Activated CD8-positive, alpha-beta memory T cell treated with anti-CD3 and anti-CD28 coated beads for 36 hours (primary cell): ENCODE data around the gene MAP7D3. TPM values are rescaled to one million over a fixed set of nuclear protein-coding genes. Genes with fewer than 3 reads are reported as not detected.
"Not testable (repeated sequence)": the region's sequence is repeated elsewhere in the genome, so short reads cannot be mapped to it uniquely, and the experiment has no call there.

Experiments
- CTCF ChIA-PET: fragments of 350-600 bp; sonication (Branson Sonifier 250); formaldehyde crosslinking; loops from one replicate; lab custom pipeline; 2021; ENCODE audit warnings: antibody characterized with exemption; lab: Charles Lee
- POLR2A ChIA-PET: fragments of 350-600 bp; sonication (Branson Sonifier 250); formaldehyde crosslinking; loops from one replicate; lab custom pipeline; 2021; ENCODE audit warnings: antibody characterized with exemption; lab: Charles Lee
- total RNA-seq, 2 experiments: library from RNA; stranded (reverse); gene quantifications; one replicate each; pipeline ENCODE4 v1.2.3, GENCODE V29; 2021

Gene MAP7D3
- total RNA-seq, 2 experiments from 2014 or later: 19.5 to 21.6 TPM

DNA sequence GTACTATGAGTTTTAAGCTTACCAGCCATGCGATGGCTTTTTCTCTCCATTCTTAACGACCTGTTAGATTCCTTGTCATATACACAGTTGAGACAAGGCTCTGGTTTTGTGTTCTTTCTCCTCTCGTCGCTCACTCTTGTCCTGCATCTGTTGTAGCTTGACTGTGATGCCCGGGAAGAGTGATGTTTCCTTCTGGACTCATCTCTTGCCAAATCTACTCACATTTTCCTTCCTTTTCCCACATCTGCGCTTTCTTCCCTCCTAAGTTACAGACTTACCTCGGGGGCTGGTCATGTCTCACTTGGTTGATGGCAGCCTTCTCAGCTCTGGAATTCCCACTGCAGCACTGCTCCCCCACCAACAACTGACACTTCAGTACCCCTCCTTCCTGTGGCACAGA lies 4.8 kb upstream of the MAP7D3 start:
- ChIA-PET CTCF (no interaction called here), POLR2A (no interaction called here)

DNA sequence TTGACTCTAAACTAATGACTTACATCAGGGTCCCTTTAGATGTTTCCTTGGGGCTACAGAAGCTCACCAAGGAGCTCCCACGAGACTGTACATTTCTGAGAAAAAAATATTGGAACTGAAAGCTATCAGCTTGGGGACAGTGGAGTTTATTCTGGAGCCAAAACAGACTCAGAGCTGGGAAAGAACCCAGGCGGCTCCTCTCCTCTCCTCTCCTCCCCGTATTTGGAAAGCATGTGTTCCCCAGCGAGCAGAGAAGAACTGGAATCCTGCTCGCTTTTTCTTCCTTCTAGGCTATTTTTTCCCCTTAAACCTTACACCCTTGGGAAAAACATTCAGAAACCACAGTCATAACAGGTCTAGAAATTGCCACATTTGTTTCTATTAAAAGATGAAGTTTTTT lies 4.3 kb upstream of the MAP7D3 start:
- CTCF ChIA-PET: no interaction called here
- POLR2A ChIA-PET: no interaction called here

DNA sequence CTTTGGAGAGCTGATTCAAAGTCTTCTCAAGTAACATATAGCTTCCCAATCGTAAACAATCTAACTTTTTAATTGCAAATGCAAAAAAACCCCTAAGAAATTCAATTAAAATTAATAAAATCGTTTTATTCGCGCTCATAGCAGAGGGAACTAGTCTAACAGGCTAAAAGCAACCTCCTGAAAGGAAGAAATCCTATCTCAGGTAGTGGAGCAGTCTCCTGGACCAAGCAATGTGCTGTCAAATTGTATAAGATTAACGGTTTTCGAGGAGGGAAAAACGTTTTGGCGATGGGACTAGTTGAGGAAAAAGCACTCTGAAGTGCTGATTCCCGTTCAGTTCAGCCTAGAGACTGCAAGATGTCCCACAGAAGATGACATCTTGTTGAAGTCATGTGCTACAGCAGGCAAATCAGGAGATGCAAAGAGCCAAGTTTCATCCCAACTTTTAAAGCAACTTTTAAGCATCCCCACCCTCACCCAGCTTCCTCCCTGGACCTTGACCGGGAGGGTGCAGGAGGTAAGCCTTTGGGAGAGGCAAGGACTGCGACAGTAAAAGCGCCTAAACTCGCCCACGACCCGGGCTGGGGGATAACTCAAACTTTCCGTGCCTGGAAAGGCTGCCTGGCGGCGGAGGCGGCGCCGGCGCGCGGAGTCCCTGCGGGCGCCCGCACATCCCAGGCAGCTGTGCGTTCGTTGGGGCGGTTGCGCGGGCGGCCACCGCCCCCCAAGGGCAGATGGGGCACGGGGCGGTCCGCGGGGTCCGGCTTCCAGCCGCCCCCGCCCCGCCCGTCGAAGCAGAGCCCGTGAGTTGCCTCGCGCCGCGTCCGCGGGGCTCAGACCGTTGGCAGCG lies 784 bp downstream of the MAP7D3 start:
- ChIA-PET CTCF (no interaction called here), POLR2A (interaction anchor here (0.5 kb wide), 1 partner anchor 20 kb away, joined by 5 read pairs; no protein-coding TSS in a partner anchor)

DNA sequence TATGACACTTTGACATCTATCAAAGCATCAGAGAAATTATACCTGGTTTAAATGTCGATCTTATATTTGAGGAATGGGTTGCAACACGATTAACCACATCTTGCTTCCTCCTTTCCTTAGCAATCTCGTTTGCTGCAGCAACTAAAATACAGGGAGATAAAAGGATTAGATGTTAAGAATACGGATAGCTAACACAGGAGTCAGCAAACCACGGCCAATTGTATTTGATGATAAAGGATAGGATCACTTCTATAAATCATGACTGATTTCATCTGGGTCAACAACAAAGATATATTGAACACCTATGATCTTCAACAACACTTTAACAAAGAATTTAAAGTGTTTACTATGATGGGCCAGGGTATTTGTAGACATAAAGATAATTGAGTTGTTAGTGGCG lies 5.0 kb downstream of the MAP7D3 start:
- POLR2A ChIA-PET: no interaction called here
- CTCF ChIA-PET: no interaction called here

DNA sequence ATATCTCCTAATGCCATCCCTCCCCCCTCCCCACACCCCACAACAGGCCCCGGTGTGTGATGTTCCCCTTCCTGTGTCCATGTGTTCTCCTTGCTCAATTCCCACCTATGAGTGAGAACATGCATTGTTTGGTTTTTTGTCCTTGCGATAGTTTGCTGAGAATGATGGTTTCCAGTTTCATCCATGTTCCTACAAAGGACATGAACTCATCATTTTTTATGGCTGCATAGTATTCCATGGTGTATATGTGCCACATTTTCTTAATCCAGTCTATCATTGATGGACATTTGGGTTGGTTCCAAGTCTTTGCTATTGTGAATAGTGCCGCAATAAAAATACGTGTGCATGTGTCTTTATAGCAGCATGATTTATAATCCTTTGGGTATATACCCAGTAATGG lies 13.4 kb downstream of the MAP7D3 start:
- POLR2A ChIA-PET, CTCF ChIA-PET: not testable (repeated sequence)

DNA sequence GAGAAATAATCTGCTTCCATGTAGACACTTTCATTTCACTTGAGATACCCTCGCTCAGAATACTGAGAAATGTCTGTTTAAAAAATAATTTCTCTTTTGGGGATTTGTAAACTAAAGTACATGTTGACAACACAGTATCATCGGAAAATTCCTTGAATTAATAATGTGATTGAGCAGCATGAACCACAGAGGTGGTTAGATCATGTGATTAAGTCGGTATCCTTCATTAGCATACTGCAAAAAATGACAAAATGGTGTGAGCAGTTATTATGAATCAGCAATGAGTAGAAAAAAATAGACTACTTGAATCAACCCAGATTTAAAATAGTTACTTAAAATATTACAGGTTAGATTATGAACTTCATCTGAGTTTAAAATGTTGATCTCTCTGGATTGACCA lies 14.1 kb downstream of the MAP7D3 start:
- ChIA-PET POLR2A (no interaction called here), CTCF (no interaction called here)

DNA sequence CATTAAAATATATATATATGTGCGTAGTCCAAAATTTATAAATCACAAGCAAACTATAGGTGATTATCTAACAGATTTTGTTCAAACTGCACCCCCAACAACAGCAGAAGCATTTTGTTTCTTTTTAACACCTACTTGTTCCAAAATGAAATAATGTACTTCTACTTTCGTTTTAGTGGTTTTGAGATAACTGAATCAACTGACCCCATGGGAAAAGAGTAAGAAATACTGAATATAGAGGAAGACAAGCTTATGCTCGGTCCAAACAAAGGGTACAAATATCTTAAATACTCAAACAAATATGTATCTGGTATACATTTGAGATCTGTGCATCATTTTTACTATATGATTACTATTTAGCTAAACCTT lies 22.4 kb downstream of the MAP7D3 start:
- ChIA-PET CTCF (no interaction called here), POLR2A (no interaction called here)

DNA sequence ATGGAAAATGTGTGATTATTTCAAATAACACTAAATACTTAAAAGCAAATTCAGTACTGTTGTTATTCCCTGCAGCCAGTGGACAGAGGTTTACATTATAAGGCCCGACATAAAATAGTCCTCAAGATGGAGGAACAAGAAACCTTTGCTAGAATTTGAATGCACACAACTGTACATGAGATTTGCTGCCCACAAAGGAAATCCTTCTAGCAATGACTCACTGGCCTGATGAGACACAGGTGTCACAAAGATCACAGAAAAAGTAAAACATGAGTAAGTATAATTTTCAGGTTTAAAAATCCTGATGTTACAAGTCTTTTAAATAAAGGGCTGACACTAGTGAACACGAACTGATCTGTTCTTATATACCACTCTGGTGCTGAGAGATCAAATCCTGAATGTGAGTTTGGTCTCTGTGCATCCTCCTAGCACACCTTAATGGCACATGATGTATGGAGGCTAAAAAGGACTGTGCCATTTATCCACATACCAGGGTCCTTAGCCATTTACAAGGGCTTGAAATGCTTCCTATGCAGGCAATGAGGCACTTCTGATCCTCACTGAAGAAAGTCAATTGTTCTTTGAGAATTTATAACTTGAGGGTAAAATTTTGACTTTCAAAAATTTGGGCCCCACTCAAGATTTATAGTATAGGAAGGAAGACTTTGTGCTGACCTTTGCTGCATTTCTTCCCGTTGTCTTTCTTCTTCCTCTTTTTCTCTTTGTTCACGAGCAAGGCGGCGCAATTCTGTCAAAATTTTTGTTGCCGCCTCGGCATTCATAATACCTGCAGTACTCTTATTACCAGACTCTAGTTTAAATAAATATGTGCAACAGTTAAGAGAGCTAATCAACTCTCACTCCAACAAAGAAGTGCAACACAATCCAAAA lies 23.0 kb downstream of the MAP7D3 start:
- ChIA-PET CTCF (no interaction called here), POLR2A (no interaction called here)

DNA sequence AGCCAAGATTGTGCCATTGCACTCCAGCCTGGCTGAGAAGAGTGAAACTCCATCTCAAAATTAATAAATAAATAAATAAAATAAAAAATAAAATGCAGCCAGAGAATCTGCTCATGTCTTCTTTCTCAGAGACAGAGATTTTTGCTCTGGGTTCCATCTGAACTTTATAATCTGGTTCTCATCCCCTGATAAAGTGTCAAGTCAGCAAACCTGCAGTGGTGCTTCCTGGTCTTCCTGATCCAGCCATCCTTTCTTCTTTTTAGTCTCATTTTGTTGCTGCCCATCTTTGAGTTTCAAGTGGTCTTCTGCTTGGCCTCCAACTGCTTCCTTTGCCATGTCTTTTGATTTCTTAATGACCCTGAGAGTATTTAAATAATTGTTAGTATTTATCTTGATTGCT lies 24.1 kb downstream of the MAP7D3 start:
- POLR2A ChIA-PET: no interaction called here
- CTCF ChIA-PET: no interaction called here

DNA sequence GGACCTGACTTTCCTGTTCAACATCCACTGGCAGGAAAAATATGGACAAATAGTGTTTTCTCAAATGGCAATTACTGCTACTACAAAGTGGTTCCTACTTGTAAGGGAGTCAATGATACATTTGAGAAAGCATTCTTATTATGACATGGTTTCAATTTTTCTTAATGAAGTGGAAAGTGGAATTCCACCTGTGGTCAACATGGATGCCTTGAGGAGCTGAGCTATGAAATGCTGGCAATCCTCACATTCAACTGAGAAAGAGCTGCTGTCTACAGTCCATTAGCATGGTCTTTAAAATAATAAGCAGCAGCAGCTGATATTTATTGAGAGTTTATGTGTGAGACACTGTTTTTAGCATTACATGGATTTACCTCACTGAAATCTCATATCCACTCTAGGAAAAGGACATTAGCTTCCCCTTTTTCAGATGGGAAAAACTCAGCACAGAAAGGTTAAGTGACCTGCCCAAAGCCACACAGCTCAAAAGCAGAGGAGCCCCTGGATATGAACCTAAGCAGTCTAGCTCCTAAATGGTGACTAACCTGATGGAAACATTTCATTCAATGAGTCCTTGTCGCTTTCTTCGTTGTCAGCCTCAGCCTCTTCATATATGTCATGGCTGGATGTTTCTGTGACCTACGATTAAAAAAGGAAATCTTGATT lies 29.2 kb downstream of the MAP7D3 start:
- POLR2A ChIA-PET: no interaction called here
- CTCF ChIA-PET: interaction anchor here (0.8 kb wide), 1 partner anchor 16 kb away, joined by 4 read pairs; no protein-coding TSS in a partner anchor

DNA sequence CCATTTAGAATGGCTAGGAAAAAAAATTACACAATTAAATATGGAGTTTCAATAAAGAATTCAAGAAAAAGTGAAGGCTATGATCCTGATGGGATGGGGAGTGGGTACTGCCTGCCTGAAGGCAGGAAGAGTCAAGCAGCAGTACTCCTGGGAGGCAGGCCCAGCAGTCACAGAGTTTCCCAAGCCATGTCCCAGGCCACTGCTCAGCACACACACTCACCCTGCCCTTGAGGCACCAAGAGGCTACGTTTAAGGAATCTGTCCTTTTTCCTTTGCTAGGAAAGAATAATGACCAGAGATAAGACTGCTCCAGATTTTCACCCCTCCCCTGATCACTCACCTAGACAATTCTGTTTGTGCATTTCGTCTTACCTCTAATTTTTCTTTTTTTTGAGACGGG lies 30.2 kb downstream of the MAP7D3 start:
- ChIA-PET POLR2A (no interaction called here), CTCF (no interaction called here)

DNA sequence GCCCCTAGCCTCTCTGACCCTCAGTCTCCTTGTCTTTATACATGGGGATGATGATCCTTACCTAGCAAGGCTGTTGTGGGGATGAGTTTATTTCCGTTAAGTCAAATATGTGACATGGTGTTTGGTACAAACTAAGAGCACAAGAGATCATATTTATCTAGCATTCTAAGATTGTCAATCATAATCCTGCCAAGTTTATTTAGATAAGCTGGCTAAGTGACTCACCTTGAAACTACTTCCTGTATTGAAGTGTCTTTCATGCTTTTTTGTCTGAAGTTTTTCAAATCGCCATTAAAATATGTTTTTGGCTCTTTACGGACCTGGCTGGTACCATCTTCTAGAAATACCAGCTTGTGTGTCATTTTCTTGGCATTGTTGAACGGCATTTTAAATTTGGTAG lies 30.7 kb downstream of the MAP7D3 start:
- CTCF ChIA-PET: no interaction called here
- POLR2A ChIA-PET: no interaction called here

DNA sequence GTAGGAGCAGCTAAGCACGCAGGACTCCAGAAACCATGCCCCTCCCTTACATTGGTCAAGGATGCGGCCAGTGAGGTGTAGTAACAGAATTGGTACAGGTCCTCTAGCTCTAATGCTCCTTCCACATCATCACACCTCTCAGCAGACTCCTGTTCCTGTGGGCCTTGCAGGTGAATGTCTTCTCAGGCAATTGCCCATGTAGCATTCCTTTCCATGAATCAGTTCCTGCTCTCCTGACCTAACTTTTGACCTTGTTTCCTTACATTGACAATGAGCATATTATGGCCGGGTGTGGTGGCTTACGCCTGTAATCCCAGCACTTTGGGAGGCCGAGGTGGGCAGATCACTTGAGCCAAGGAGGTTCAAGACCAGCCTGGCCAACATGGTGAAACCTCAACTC lies 31.3 kb downstream of the MAP7D3 start:
- POLR2A ChIA-PET: no interaction called here
- CTCF ChIA-PET: no interaction called here

DNA sequence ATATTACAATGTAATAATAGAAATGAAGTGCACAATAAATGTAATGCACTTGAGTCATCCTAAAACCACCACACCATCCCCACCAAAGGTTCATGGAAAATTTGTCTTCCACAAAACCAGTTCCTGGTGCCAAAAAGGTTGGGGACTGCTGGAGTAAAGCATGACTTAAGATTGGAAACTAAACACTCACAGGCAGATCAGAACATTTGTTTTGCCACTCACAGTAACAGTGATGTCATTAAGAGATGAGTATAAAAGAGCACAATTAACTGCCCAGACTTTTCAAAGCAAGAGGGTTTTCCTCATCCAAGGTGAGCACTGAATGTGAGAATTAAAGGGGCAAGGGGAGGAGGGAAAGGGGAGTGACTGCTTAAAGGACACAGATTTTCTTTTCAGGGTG lies 35.6 kb downstream of the MAP7D3 start:
- CTCF ChIA-PET: no interaction called here
- POLR2A ChIA-PET: no interaction called here

DNA sequence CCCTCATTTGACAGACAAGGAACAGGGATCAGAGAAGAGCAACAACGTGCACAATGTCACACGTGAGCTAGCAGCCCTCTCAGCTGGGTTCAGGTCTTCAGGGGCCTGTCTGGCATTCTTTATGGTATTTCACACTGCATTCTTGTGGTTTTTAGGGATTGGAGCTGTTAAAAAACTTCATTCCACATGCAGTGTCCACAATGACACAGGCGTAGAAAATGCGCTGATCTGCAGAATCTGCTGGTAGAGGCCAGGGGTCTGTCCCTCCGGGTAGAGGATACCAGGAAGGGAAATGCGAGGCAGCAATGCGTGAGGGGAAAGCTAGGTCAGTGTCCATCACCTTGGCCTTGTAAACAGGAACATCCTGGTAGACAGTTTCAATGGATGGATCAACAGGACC lies 36.6 kb downstream of the MAP7D3 start:
- CTCF ChIA-PET: no interaction called here
- POLR2A ChIA-PET: no interaction called here

DNA sequence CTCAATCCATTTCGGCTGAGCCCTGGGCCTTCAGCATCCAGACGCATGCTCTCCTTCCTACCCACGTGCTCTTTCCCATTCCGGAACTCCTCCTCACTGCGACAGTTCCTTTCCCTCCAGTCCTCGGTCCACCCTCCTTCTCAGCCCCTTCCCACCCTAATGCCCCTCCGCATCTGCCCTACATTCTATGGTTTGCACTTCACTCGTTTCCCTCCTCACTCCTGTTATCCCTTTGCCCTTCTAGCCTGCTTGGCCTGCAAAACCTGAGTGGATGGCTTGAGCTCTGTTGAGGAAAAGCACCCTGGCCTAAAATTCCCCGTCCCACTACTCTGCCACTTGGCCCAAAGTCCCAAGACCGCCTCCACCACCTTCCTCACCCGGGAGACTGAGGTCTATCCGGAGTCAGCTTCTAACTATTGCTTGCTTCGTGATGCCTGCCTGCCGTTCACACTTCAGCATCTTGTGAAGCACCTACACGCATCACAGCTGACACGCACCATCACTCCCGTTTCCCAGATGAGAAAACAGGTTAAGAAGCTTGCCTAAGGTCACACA lies 38.6 kb downstream of the MAP7D3 start:
- CTCF ChIA-PET: interaction anchor here (0.9 kb wide), 1 partner anchor 284 kb away, joined by 3 read pairs; no protein-coding TSS in a partner anchor

DNA sequence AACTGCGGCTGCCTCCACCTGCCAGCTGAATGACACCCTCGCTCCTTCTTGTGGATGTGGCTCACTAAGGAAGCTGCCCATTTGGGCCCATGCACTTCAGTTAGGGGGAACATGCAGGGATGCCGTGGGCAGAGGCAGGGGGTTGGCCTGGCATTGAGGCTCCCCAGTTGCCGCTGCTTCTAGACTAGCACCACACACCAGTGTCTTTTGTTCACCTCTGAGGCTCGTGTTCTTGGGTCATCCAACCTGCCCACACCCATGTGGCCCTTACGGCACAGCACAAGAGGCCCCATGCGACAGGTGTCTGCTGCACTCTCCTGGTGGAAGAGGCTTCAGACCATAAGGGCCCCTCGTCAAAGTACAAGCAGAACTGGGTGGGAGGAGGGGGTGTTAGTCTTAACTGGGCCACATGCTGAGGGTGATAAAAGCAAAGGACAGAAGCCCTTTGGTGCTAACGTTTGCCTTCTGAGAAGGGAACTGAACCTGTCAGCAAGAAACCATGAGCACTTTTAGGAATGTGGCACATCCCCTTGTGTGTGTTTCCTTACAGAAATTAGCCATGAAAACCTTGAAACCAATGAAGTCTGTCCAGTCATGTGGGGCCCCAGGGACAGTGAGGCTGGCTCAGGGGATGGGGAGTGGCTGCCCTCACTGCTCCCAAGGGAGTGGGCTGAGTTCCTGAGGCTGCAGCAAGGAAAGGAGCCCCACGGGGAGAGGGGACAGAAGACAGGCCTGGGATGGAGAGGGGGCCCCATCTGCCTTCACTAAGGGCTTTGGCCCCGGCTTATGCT lies 39.2 kb downstream of the MAP7D3 start:
- ChIA-PET CTCF (no interaction called here), POLR2A (no interaction called here)

More for the DNA sequence above, 38.6 kb downstream of the MAP7D3 start:
- POLR2A ChIA-PET: no interaction called here

DNA sequence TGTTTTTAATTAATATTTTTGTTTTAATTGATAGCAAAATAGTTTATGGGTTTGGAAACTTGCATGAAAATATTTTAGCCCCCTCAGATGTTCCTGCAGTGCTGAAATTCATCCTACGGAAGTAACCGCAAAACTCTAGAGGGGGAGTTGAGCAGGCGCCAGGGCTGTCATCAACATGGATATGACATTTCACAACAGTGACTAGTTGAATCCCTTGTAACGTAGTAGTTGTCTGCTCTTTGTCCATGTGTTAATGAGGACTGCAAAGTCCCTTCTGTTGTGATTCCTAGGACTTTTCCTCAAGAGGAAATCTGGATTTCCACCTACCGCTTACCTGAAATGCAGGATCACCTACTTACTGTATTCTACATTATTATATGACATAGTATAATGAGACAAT lies 40.4 kb downstream of the MAP7D3 start:
- ChIA-PET POLR2A (no interaction called here), CTCF (no interaction called here)

DNA sequence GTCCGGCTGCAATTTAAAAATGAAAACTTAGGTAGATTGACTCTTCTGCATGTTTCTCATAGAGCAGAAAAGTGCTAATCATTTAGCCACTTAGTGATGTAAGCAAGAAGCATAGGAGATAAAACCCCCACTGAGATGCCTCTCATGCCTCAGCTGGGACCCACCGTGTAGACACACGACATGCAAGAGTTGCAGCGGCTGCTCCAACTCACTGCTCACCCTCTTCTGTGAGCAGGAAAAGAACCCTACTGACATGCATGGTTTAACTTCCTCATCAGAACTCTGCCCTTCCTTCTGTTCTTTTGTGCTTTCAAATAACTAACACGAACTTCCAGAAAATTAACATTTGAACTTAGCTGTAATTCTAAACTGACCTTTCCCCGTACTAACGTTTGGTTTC lies 41.0 kb downstream of the MAP7D3 start:
- POLR2A ChIA-PET: no interaction called here
- CTCF ChIA-PET: no interaction called here
